Measurements from ENCODE around the gene BTAF1. TPM values are rescaled to one million over a fixed set of nuclear protein-coding genes. Genes with fewer than 3 reads are reported as not detected.

BTAF1 gene
- total RNA-seq, 1 donor from 2014 or later: 67.1 TPM

DNA sequence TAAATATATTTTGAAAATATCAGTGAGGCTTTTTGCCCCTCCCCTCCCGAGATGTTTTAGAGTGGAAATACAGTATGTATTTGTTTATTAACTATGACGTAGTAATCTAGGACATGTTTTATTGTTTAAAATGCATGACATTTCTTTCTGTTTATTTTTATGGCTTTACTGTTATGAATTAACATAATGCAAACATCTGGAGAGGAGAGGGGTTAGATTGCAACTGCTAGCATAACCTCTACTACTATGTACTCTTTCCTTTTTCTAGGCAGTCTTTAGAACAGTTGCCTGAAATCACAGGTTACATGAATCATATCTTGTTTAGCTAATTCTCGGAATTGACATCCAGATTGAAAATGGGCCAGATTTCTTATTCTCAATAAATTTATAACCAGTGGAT, 7.4 kb downstream of the BTAF1 start:
- Mint-ChIP-seq H3K9me3 (no peaks in the 10 kb centered on the region), H3K4me1 (peaks cover 41% of the 10 kb centered on the region), H3K4me3 (no peak overlapping the region), H3K27me3 (no peaks in the 10 kb centered on the region), H3K36me3 (ENCODE audit: low read depth) (peaks cover 44% of the 10 kb centered on the region), H3K27ac (no peak overlapping the region)
- intact Hi-C loops (cut with micrococcal nuclease): no loop called here
- no peak for DNase-seq

GRCh38 chr10:91931526-91932190, 8.1 kb downstream of the BTAF1 start:
- H3K4me1 Mint-ChIP-seq: peaks cover 37% of the 10 kb centered on the region
- H3K4me3 Mint-ChIP-seq: no peak overlapping the region
- intact Hi-C loops (cut with micrococcal nuclease): no loop called here
- no peaks in the 10 kb centered on the region for H3K27me3 Mint-ChIP-seq
- no peaks in the 10 kb centered on the region for H3K9me3 Mint-ChIP-seq
- peak overlapping the region; percentile 15 for H3K27ac Mint-ChIP-seq
- no peak for DNase-seq
- peaks cover 44% of the 10 kb centered on the region for H3K36me3 Mint-ChIP-seq (ENCODE audit: low read depth)

DNA sequence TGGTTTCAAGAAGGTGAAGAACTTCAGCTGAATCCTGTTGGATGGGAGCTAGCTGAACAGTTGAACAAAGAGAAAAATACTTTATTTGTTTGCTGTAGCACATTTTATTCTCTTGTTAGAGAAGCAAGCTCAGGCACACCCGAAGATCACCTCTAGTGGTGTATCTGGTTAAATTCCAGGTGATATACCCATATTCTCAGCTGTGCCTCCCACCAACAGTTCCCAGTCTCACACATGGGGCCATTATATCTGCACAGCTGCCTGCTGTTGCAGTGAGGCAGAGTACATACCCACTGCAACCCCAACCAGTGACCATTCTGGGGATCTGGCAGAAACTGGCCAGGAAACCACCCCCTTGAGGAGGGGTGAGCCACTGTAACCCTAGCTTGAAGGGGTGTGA, 9.2 kb downstream of the BTAF1 start:
- Mint-ChIP-seq H3K36me3 (ENCODE audit: low read depth) (peaks cover 45% of the 10 kb centered on the region), H3K27ac (no peak overlapping the region), H3K4me1 (peaks cover 33% of the 10 kb centered on the region), H3K4me3 (no peak overlapping the region), H3K9me3 (no peaks in the 10 kb centered on the region), H3K27me3 (no peaks in the 10 kb centered on the region)
- intact Hi-C loops (cut with micrococcal nuclease): no loop called here
- DNase-seq: no peak

DNA sequence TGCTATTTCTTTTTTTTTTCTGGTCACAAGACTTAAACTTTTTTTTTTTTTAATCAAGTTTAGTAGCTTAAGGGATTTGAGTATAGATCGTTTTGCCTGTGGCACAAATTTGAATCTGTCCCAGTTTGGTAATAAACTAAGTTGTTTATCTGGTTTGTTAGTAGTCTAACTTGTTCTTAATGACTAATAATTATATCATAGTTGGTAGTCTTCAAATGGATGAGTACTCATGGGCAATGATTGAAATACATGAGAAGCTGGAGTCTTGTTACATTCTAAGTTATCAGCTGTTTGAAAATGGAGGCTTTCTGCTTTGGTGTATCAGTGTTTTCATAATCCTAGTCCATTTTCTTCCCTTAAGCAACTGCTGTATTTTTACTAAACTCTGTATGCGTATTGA, 12.3 kb downstream of the BTAF1 start:
- Mint-ChIP-seq H3K27me3 (no peaks in the 10 kb centered on the region), H3K27ac (no peak overlapping the region), H3K4me3 (no peak overlapping the region), H3K9me3 (no peaks in the 10 kb centered on the region), H3K36me3 (ENCODE audit: low read depth) (peaks cover 56% of the 10 kb centered on the region), H3K4me1 (peaks cover 33% of the 10 kb centered on the region)
- DNase-seq: no peak
- intact Hi-C loops (cut with micrococcal nuclease): no loop called here

DNA sequence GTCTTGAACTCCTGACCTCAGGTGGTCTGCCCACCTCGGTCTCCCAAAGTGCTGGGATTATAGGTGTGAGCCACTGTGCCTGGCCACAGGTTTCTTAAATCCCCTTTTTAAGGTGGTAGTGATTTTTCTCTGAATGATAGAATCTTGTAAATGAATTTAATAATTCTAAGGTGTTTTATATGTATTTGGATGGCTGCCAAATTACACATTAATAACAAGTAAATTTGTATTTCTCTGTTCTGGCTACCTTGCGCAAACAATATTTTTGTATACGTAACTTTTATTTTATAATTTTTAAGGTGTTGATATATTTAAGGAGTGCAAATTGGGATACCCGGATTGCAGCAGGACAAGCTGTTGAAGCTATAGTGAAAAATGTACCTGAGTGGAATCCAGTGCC, 16.1 kb downstream of the BTAF1 start:
- intact Hi-C loops (cut with micrococcal nuclease): no loop called here

GRCh38 chr10:91941426-91941825, 17.9 kb downstream of the BTAF1 start:
- no peak for DNase-seq
- Mint-ChIP-seq H3K27ac (no peak overlapping the region), H3K4me1 (peaks cover 27% of the 10 kb centered on the region), H3K4me3 (no peak overlapping the region), H3K27me3 (no peaks in the 10 kb centered on the region), H3K9me3 (peaks cover 4% of the 10 kb centered on the region), H3K36me3 (ENCODE audit: low read depth) (peaks cover 49% of the 10 kb centered on the region)
- intact Hi-C loops (cut with micrococcal nuclease): no loop called here

More for the DNA sequence above, 16.1 kb downstream of the BTAF1 start:
- no peak for DNase-seq
- Mint-ChIP-seq H3K4me1 (peaks cover 21% of the 10 kb centered on the region), H3K9me3 (no peaks in the 10 kb centered on the region), H3K27me3 (no peaks in the 10 kb centered on the region), H3K27ac (no peak overlapping the region), H3K36me3 (ENCODE audit: low read depth) (peaks cover 53% of the 10 kb centered on the region), H3K4me3 (no peak overlapping the region)

DNA sequence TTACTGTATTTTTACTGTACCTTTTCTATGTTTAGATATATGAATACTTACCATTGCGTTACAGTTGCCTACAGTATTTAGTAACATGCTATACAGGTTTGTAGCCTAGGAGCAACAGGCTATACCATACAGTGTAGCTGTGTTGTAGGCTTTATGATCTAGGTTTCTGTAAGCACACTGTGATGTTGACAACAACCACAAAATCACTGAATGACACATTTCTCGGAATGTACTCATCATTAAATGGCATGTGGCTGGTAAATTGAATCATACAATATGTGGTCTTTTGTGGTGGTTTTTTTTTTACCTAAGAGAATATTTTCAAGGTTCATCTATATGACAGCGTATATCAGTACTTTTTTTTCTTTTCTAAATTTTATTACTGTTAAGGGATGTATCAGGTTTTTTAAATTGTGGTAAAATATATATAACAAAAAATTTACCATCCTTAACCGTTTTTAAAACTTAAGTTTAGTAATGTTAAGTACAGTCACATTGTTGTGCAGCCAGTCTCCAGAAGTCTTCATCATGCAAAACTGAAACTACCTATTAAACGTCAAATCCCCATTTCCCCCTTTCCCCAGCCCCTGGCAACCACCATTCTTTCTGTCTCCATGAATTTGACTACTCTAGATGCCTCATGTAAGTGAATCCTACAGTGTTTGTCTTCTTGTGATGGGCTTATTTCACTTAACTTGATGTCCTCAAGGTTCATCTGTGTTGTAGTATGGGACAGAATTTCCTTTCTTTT, 21.5 kb downstream of the BTAF1 start:
- Mint-ChIP-seq H3K4me3 (peak overlapping the region; percentile 60), H3K9me3 (peaks cover 4% of the 10 kb centered on the region), H3K27ac (peak overlapping the region; percentile 84), H3K27me3 (no peaks in the 10 kb centered on the region), H3K36me3 (ENCODE audit: low read depth) (peaks cover 52% of the 10 kb centered on the region), H3K4me1 (peaks cover 22% of the 10 kb centered on the region)
- intact Hi-C loops (cut with micrococcal nuclease): loop anchor here (1.0 to 2.0 kb wide), 4 partner anchors 18 to 146 kb away; partner anchors contain the start of gene TNKS2
- peak; percentile 73 for DNase-seq

DNA sequence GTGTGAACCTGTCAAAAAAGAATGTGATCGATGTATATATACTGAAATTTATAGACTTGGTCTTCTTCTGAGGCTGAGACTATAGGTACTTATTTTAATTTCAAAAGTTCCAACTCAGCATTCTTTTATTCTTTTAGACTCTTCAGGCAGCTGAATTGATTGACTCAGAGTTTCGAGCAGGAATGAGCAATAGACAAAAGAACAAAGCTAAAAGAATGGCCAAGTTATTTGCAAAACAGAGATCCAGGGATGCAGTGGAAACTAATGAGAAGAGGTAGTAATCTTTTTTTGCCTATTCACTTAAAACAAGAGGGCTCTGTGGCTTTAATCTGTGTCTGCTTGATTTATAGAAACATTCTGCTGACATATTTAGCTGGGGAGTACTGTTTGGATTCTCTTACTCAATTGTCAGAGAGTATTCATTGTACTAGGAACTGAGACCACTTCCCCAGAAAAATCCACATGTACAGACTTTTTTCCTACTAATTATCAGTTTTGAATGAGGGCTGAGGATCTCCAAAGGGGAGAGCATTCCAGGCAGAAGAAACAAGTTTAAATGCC, 30.1 kb downstream of the BTAF1 start:
- H3K27me3 Mint-ChIP-seq: no peaks in the 10 kb centered on the region
- no peak for DNase-seq
- intact Hi-C loops (cut with micrococcal nuclease): no loop called here
- H3K27ac Mint-ChIP-seq: no peak overlapping the region
- no peak overlapping the region for H3K4me3 Mint-ChIP-seq
- no peaks in the 10 kb centered on the region for H3K9me3 Mint-ChIP-seq
- H3K36me3 Mint-ChIP-seq (ENCODE audit: low read depth): peaks cover 55% of the 10 kb centered on the region
- H3K4me1 Mint-ChIP-seq: peaks cover 4% of the 10 kb centered on the region

GRCh38 chr10:91955114-91955513, 31.5 kb downstream of the BTAF1 start:
- no peak for DNase-seq
- H3K4me1 Mint-ChIP-seq: peaks cover 2% of the 10 kb centered on the region
- H3K9me3 Mint-ChIP-seq: no peaks in the 10 kb centered on the region
- intact Hi-C loops (cut with micrococcal nuclease): no loop called here
- no peak overlapping the region for H3K4me3 Mint-ChIP-seq
- no peaks in the 10 kb centered on the region for H3K27me3 Mint-ChIP-seq
- peaks cover 58% of the 10 kb centered on the region for H3K36me3 Mint-ChIP-seq (ENCODE audit: low read depth)
- H3K27ac Mint-ChIP-seq: no peak overlapping the region

DNA sequence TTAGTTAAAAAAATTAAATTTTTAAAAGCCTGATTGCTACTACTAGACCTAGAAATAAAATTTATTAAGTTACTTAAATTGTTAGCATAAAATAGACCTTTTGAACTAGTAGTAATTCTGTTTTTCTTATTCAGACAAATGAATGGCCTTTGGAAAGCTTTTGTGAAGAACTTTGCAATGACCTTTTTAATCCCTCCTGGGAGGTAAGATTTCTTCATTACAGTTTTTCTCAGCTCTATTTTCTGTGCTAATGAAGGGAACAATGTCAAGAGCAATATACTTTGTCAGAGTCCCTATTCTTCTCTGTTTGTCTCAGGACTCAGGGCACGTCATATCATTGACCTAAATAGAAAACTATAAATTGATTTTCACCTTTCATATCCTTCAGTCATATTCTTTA, 33.5 kb downstream of the BTAF1 start:
- Mint-ChIP-seq H3K36me3 (ENCODE audit: low read depth) (peaks cover 58% of the 10 kb centered on the region), H3K9me3 (no peaks in the 10 kb centered on the region), H3K27ac (no peak overlapping the region), H3K27me3 (no peaks in the 10 kb centered on the region), H3K4me1 (peaks cover 6% of the 10 kb centered on the region), H3K4me3 (no peak overlapping the region)
- DNase-seq: no peak
- intact Hi-C loops (cut with micrococcal nuclease): no loop called here

- Mint-ChIP-seq H3K36me3 (ENCODE audit: low read depth) (peaks cover 60% of the 10 kb centered on the region), H3K4me1 (peaks cover 10% of the 10 kb centered on the region), H3K4me3 (no peak overlapping the region), H3K27me3 (no peaks in the 10 kb centered on the region), H3K9me3 (no peaks in the 10 kb centered on the region), H3K27ac (no peak overlapping the region)
- intact Hi-C loops (cut with micrococcal nuclease): no loop called here
- no peak for DNase-seq
These were observed 45.7 kb downstream of the BTAF1 start for GRCh38 chr10:91969297-91969696.

- H3K27ac Mint-ChIP-seq: peak overlapping the region; percentile 93
- H3K9me3 Mint-ChIP-seq: peaks cover 7% of the 10 kb centered on the region
- peaks cover 36% of the 10 kb centered on the region for H3K4me1 Mint-ChIP-seq
- DNase-seq: no peak
- peak overlapping the region; percentile 55 for H3K4me3 Mint-ChIP-seq
- H3K36me3 Mint-ChIP-seq (ENCODE audit: low read depth): peaks cover 68% of the 10 kb centered on the region
- intact Hi-C loops (cut with micrococcal nuclease): loop anchor here (1.0 to 5.0 kb wide), 4 partner anchors 11 to 37 kb away; no protein-coding TSS in a partner anchor
- no peaks in the 10 kb centered on the region for H3K27me3 Mint-ChIP-seq
These were observed 51.4 kb downstream of the BTAF1 start for GRCh38 chr10:91974960-91975359.

GRCh38 chr10:91975438-91975837, 51.9 kb downstream of the BTAF1 start:
- Mint-ChIP-seq H3K4me1 (peaks cover 36% of the 10 kb centered on the region), H3K27me3 (no peaks in the 10 kb centered on the region), H3K27ac (peak overlapping the region; percentile 93), H3K36me3 (ENCODE audit: low read depth) (peaks cover 68% of the 10 kb centered on the region), H3K9me3 (peaks cover 7% of the 10 kb centered on the region), H3K4me3 (no peak overlapping the region)
- intact Hi-C loops (cut with micrococcal nuclease): loop anchor here (1.0 to 5.0 kb wide), 4 partner anchors 11 to 37 kb away; no protein-coding TSS in a partner anchor
- no peak for DNase-seq

Data from activated CD4-positive, alpha-beta T cell treated with anti-CD3 and anti-CD28 coated beads, Interleukin-2, amount 10 ng/mL, durations not matched to agents 24 days and 14 days (primary cell).